ENCODE data around the gene IPO11. TPM values are rescaled to one million over a fixed set of nuclear protein-coding genes. Genes with fewer than 3 reads are reported as not detected.

Gene IPO11
- total and polyA plus RNA-seq, 9 donors = 10.4 to 40.3 (median 24.6) TPM

- TF ChIP-seq EP300 (IDR thresholded peaks at IDR 0.05) (no peak), POLR2A (IDR thresholded peaks at IDR 0.05) (no peak), CTCF (IDR thresholded peaks at IDR 0.05) (no peak)
- intact Hi-C loops (cut with DNase I) = no loop called here
- Histone ChIP-seq H3K27ac (no peak overlapping the region), H3K4me1 (ENCODE audit: insufficient read depth) (no peaks in the 10 kb centered on the region), H3K36me3 (no peaks in the 10 kb centered on the region), H3K9me3 (no peaks in the 10 kb centered on the region), H3K27me3 (no peaks in the 10 kb centered on the region), H3K4me3 (no peak overlapping the region)
- no peak for DNase-seq
- WGBS, 3 donors = 55 to 69% (median 66%) methylated on average over 3 of the region's 3 CpGs
These were observed 188.1 kb downstream of the IPO11 start for GRCh38 chr5:62600560-62601252.

- Histone ChIP-seq H3K4me1 (ENCODE audit: insufficient read depth) (no peaks in the 10 kb centered on the region), H3K27ac (no peak overlapping the region), H3K4me3 (no peak overlapping the region), H3K36me3 (no peaks in the 10 kb centered on the region), H3K27me3 (no peaks in the 10 kb centered on the region), H3K9me3 (no peaks in the 10 kb centered on the region)
- no peak for TF ChIP-seq POLR2A (IDR thresholded peaks at IDR 0.05)
- TF ChIP-seq EP300 (IDR thresholded peaks at IDR 0.05) = no peak
- TF ChIP-seq CTCF (IDR thresholded peaks at IDR 0.05) = no peak
- no peak for DNase-seq
- WGBS, 3 donors = 97 to 100% (median 99%) methylated on average over 5 of the region's 5 CpGs
- intact Hi-C loops (cut with DNase I) = no loop called here
These were observed 191.4 kb downstream of the IPO11 start for GRCh38 chr5:62603934-62604333.

- no peak overlapping the region for H3K27ac ChIP-seq
- intact Hi-C loops (cut with DNase I) = no loop called here
These were observed 193.1 kb downstream of the IPO11 start for GRCh38 chr5:62605638-62606037.

DNA sequence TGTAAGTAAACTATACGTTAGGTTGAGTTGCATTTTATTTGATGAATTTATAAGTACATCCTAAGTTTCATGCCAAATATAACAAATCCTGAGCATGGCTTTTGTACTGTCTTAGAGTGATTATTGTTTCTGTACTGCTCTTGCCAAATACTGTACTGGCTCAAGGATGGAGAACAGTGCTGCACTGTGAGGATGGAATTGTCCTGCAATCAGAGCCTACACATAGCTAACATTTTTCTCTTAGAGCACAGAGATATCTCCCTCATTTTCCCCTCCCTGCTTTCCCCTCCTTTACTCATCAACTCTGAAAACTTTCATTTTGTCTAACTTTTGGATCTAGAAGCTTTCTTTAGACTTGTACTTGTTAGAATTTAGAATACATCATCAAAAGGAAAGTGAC is 194.3 kb downstream of the IPO11 start:
- H3K27me3 ChIP-seq = no peaks in the 10 kb centered on the region
- DNase-seq = no peak
- TF ChIP-seq CTCF (IDR thresholded peaks at IDR 0.05) = no peak
- no peak for TF ChIP-seq EP300 (IDR thresholded peaks at IDR 0.05)
- TF ChIP-seq POLR2A (IDR thresholded peaks at IDR 0.05) = no peak
- no peak overlapping the region for H3K27ac ChIP-seq
- 15 to 22% (median 16%) methylated on average over 1 of the region's 1 CpG for WGBS, 3 donors
- H3K4me3 ChIP-seq = no peak overlapping the region
- intact Hi-C loops (cut with DNase I) = no loop called here
- H3K9me3 ChIP-seq = no peaks in the 10 kb centered on the region
- H3K4me1 ChIP-seq (ENCODE audit: insufficient read depth) = no peaks in the 10 kb centered on the region
- no peaks in the 10 kb centered on the region for H3K36me3 ChIP-seq

More at GRCh38 chr5:62605638-62606037, 193.1 kb downstream of the IPO11 start:
- no peaks in the 10 kb centered on the region for H3K9me3 ChIP-seq
- WGBS, 3 donors = 95 to 99% (median 97%) methylated on average over 4 of the region's 4 CpGs
- no peak for TF ChIP-seq CTCF (IDR thresholded peaks at IDR 0.05)
- TF ChIP-seq POLR2A (IDR thresholded peaks at IDR 0.05) = no peak
- no peak for TF ChIP-seq EP300 (IDR thresholded peaks at IDR 0.05)
- no peak for DNase-seq
- no peaks in the 10 kb centered on the region for H3K27me3 ChIP-seq
- no peaks in the 10 kb centered on the region for H3K36me3 ChIP-seq
- H3K4me3 ChIP-seq = no peak overlapping the region
- H3K4me1 ChIP-seq (ENCODE audit: insufficient read depth) = no peaks in the 10 kb centered on the region

Measured in ovary (tissue), 9 donors.